DMS79 (cell line): ENCODE data around the gene KRTAP20-4.

ENCODE experiments used
- DNase-seq: peaks from one replicate; lab custom pipeline; 2025; lab: John Stamatoyannopoulos, UW

The KRTAP20-4 gene

GRCh38 chr21:30652891-30653290 is 32.5 kb downstream of the KRTAP20-4 start:
- no peak for DNase-seq

- no peak for DNase-seq
Observed at GRCh38 chr21:30668776-30669175, 48.3 kb downstream of the KRTAP20-4 start.
